CD4-positive, alpha-beta T cell treated with Interleukin-4 for 1 hour (primary cell): ENCODE measurements around the gene DESI1.
"Not testable (repeated sequence)": the region's sequence is repeated elsewhere in the genome, so short reads cannot be mapped to it uniquely, and the experiment has no call there.

Source experiments
- DNase-seq, 2 donors: peaks; one replicate each; pipeline ENCODE4 v3.0.0-alpha.2; 2020 to 2022

Gene DESI1

GRCh38 chr22:41631615-41632014 lies 10.8 kb upstream of the DESI1 start:
- not testable (repeated sequence) for DNase-seq

GRCh38 chr22:41631115-41631514 lies 10.3 kb upstream of the DESI1 start:
- not testable (repeated sequence) for DNase-seq

- no peak for DNase-seq
These were observed 4.7 kb upstream of the DESI1 start for GRCh38 chr22:41625577-41625976.

- no peak for DNase-seq
These were observed 1.0 kb upstream of the DESI1 start for GRCh38 chr22:41621911-41622179.

GRCh38 chr22:41621099-41621910 lies 462 bp upstream of the DESI1 start, which contains the start of gene XRCC6:
XRCC6 (plus strand) TSS chr22:41621295; CDS start chr22:41622005, 710 bp downstream.
- peak; percentile 100 for DNase-seq

GRCh38 chr22:41619979-41620588 lies 759 bp downstream of the DESI1 start:
- DNase-seq, result peak; percentile 28 to 45

- DNase-seq, result no peak
These were observed 7.4 kb downstream of the DESI1 start for GRCh38 chr22:41613456-41613855.

- DNase-seq, result no peak
These were observed 8.1 kb downstream of the DESI1 start for GRCh38 chr22:41612603-41613306.

- DNase-seq, result no peak
These were observed 12.5 kb downstream of the DESI1 start for GRCh38 chr22:41608386-41608785.

- DNase-seq, result peak; percentile 63 to 86
These were observed 16.9 kb downstream of the DESI1 start for GRCh38 chr22:41603873-41604332.

GRCh38 chr22:41600976-41601375 lies 19.9 kb downstream of the DESI1 start:
- DNase-seq, result no peak

- no peak for DNase-seq
These were observed 21.8 kb downstream of the DESI1 start for GRCh38 chr22:41598891-41599635.

- no peak for DNase-seq
These were observed 22.8 kb downstream of the DESI1 start for GRCh38 chr22:41598081-41598480.

GRCh38 chr22:41597635-41597953 lies 23.2 kb downstream of the DESI1 start:
- no peak for DNase-seq

GRCh38 chr22:41596776-41597634 lies 23.8 kb downstream of the DESI1 start:
- DNase-seq, result peak; percentile 28 to 38

GRCh38 chr22:41595703-41596102 lies 25.1 kb downstream of the DESI1 start:
- no peak for DNase-seq

- not testable (repeated sequence) for DNase-seq
These were observed 27.4 kb downstream of the DESI1 start for GRCh38 chr22:41593336-41593960.

- peak; percentile 100 for DNase-seq
These were observed 31.2 kb downstream of the DESI1 start, which contains the start of gene PMM1 for GRCh38 chr22:41589391-41590241. PMM1 (minus strand) TSS chr22:41589840; CDS start chr22:41589805, 35 bp downstream.

- DNase-seq, result no peak
These were observed 33.5 kb downstream of the DESI1 start for GRCh38 chr22:41587347-41587723.

GRCh38 chr22:41585898-41586297 lies 34.9 kb downstream of the DESI1 start:
- DNase-seq, result no peak

GRCh38 chr22:41584881-41585280 lies 36.0 kb downstream of the DESI1 start:
- no peak for DNase-seq
